ENCODE measurements around the gene ST7.

DNA sequence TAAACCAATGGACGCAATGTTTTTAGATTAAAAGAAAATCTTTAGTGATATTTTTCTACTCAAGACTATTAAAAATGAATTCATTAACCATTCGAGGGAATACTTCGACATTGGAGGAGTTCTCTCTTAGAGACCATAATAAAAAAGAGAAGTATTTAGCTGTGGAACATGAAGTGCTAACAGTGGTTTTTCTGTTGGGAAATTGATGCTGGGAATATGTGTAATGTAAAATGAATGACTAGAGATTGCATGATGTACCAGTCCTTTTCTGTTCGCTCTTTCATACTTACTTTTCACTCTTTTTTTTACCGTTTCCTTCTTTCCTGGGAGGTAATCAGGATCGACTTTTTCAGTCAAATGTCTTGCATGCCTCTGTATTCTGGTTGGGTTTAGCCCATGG, 41.3 kb downstream of the ST7 start:
- TF ChIP-seq, protein P1, sequence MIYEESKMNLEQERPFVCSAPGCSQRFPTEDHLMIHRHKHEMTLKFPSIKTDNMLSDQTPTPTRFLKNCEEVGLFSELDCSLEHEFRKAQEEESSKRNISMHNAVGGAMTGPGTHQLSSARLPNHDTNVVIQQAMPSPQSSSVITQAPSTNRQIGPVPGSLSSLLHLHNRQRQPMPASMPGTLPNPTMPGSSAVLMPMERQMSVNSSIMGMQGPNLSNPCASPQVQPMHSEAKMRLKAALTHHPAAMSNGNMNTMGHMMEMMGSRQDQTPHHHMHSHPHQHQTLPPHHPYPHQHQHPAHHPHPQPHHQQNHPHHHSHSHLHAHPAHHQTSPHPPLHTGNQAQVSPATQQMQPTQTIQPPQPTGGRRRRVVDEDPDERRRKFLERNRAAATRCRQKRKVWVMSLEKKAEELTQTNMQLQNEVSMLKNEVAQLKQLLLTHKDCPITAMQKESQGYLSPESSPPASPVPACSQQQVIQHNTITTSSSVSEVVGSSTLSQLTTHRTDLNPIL (CRISPR knock-in tag; IDR thresholded peaks at IDR 0.05; ENCODE audit: low read depth), result no peak
- TF ChIP-seq ARNTL (CRISPR knock-in tag; IDR thresholded peaks at IDR 0.05; ENCODE audit: borderline replicate concordance, low read depth) (no peak), ZNF70 (CRISPR knock-in tag; IDR thresholded peaks at IDR 0.05) (no peak), RARB (CRISPR knock-in tag; IDR thresholded peaks at IDR 0.05) (no peak), ZC3H10 (CRISPR knock-in tag; IDR thresholded peaks at IDR 0.05) (no peak), ZFP3 (CRISPR knock-in tag; IDR thresholded peaks at IDR 0.05) (no peak)
- TF ChIP-seq, protein P2, sequence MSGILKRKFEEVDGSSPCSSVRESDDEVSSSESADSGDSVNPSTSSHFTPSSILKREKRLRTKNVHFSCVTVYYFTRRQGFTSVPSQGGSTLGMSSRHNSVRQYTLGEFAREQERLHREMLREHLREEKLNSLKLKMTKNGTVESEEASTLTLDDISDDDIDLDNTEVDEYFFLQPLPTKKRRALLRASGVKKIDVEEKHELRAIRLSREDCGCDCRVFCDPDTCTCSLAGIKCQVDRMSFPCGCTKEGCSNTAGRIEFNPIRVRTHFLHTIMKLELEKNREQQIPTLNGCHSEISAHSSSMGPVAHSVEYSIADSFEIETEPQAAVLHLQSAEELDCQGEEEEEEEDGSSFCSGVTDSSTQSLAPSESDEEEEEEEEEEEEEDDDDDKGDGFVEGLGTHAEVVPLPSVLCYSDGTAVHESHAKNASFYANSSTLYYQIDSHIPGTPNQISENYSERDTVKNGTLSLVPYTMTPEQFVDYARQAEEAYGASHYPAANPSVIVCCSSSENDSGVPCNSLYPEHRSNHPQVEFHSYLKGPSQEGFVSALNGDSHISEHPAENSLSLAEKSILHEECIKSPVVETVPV (CRISPR knock-in tag; IDR thresholded peaks at IDR 0.05), result no peak
- TF ChIP-seq, protein P3, sequence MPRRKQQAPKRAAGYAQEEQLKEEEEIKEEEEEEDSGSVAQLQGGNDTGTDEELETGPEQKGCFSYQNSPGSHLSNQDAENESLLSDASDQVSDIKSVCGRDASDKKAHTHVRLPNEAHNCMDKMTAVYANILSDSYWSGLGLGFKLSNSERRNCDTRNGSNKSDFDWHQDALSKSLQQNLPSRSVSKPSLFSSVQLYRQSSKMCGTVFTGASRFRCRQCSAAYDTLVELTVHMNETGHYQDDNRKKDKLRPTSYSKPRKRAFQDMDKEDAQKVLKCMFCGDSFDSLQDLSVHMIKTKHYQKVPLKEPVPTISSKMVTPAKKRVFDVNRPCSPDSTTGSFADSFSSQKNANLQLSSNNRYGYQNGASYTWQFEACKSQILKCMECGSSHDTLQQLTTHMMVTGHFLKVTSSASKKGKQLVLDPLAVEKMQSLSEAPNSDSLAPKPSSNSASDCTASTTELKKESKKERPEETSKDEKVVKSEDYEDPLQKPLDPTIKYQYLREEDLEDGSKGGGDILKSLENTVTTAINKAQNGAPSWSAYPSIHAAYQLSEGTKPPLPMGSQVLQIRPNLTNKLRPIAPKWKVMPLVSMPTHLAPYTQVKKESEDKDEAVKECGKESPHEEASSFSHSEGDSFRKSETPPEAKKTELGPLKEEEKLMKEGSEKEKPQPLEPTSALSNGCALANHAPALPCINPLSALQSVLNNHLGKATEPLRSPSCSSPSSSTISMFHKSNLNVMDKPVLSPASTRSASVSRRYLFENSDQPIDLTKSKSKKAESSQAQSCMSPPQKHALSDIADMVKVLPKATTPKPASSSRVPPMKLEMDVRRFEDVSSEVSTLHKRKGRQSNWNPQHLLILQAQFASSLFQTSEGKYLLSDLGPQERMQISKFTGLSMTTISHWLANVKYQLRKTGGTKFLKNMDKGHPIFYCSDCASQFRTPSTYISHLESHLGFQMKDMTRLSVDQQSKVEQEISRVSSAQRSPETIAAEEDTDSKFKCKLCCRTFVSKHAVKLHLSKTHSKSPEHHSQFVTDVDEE (CRISPR knock-in tag; IDR thresholded peaks at IDR 0.05), result no peak

All from SK-N-SH treated with all-trans-retinoic acid at 6 μM for 48 hours (cell line).